ENCODE results near the gene PDE4B. TPM values are rescaled to one million over a fixed set of nuclear protein-coding genes. Genes with fewer than 3 reads are reported as not detected.

Gene PDE4B
- total RNA-seq, 2 experiments from 2014 or later, result 2.4 to 3.1 TPM

GRCh38 chr1:66356605-66357004 lies 563.9 kb downstream of the PDE4B start:
- CTCF ChIA-PET (ENCODE audit: unreplicated experiment), result no interaction called here
- no peaks in the 10 kb centered on the region for H3K9me3 ChIP-seq (ENCODE audit: low read length)
- intact Hi-C loops (cut with micrococcal nuclease; ENCODE audit: unreplicated experiment), result no loop called here
- no peak overlapping the region for H2AFZ ChIP-seq (ENCODE audit: low read length)
- no peaks in the 10 kb centered on the region for H4K20me1 ChIP-seq (ENCODE audit: insufficient read depth, low read length)
- no TSS peak for BruUV-seq (replicated peaks)
- peaks cover 25% of the 10 kb centered on the region for H3K4me1 ChIP-seq (ENCODE audit: insufficient read depth, low read length, poor library complexity, severe bottlenecking)
- H3K27ac ChIP-seq (ENCODE audit: low read depth, low read length, poor library complexity, severe bottlenecking), result no peak overlapping the region
- no peaks in the 10 kb centered on the region for H3K9me2 ChIP-seq (ENCODE audit: insufficient read depth, low read length)
- H3K4me3 ChIP-seq (ENCODE audit: low read depth, low read length, poor library complexity, severe bottlenecking), result no peak overlapping the region
- H3K79me2 ChIP-seq (ENCODE audit: insufficient read depth, low read depth, low read length), result peaks cover 5% of the 10 kb centered on the region; the same call in 1 of the 2 replicates
- TF ChIP-seq EZH2phosphoT487 (IDR thresholded peaks at IDR 0.05; ENCODE audit: borderline replicate concordance, low read depth, low read length) (no peak), CTCF (conservative IDR thresholded peaks at IDR 0.05; ENCODE audit: low read length) (no peak)
- peaks cover 9% of the 10 kb centered on the region for H3K36me3 ChIP-seq (ENCODE audit: insufficient read depth, low read length)
- DNase-seq (ENCODE audit: low spot score), result no peak
- H3K4me2 ChIP-seq (ENCODE audit: low read length), result no peak overlapping the region
- POLR2A ChIA-PET, result interaction anchor here (1.6 to 2.4 kb wide), 2 partner anchors 10 to 79 kb away, joined by 5 to 9 read pairs; no protein-coding TSS in a partner anchor

- no peak overlapping the region for H3K4me2 ChIP-seq (ENCODE audit: low read length)
- peaks cover 5% of the 10 kb centered on the region; the same call in 1 of the 2 replicates for H3K79me2 ChIP-seq (ENCODE audit: insufficient read depth, low read depth, low read length)
- H3K9me2 ChIP-seq (ENCODE audit: insufficient read depth, low read length), result no peaks in the 10 kb centered on the region
- ChIA-PET POLR2A (interaction anchor here (1.6 kb wide), 1 partner anchor 10 kb away, joined by 9 read pairs; no protein-coding TSS in a partner anchor), CTCF (ENCODE audit: unreplicated experiment) (no interaction called here)
- TF ChIP-seq CTCF (conservative IDR thresholded peaks at IDR 0.05; ENCODE audit: low read length) (no peak), EZH2phosphoT487 (IDR thresholded peaks at IDR 0.05; ENCODE audit: borderline replicate concordance, low read depth, low read length) (no peak)
- DNase-seq (ENCODE audit: low spot score), result no peak
- no peaks in the 10 kb centered on the region for H4K20me1 ChIP-seq (ENCODE audit: insufficient read depth, low read length)
- peaks cover 13% of the 10 kb centered on the region for H3K36me3 ChIP-seq (ENCODE audit: insufficient read depth, low read length)
- no peak overlapping the region for H2AFZ ChIP-seq (ENCODE audit: low read length)
- no peak overlapping the region for H3K4me3 ChIP-seq (ENCODE audit: low read depth, low read length, poor library complexity, severe bottlenecking)
- intact Hi-C loops (cut with micrococcal nuclease; ENCODE audit: unreplicated experiment), result no loop called here
- no TSS peak for BruUV-seq (replicated peaks)
- peaks cover 21% of the 10 kb centered on the region for H3K4me1 ChIP-seq (ENCODE audit: insufficient read depth, low read length, poor library complexity, severe bottlenecking)
- no peaks in the 10 kb centered on the region for H3K9me3 ChIP-seq (ENCODE audit: low read length)
- H3K27ac ChIP-seq (ENCODE audit: low read depth, low read length, poor library complexity, severe bottlenecking), result no peak overlapping the region
These were observed 564.3 kb downstream of the PDE4B start for GRCh38 chr1:66357021-66357420.

- ChIA-PET POLR2A (interaction anchor here (0.7 kb wide), 1 partner anchor 108 kb away, joined by 7 read pairs; no protein-coding TSS in a partner anchor), CTCF (ENCODE audit: unreplicated experiment) (no interaction called here)
- Histone ChIP-seq H4K20me1 (ENCODE audit: insufficient read depth, low read length) (no peaks in the 10 kb centered on the region), H3K9me3 (ENCODE audit: low read length) (no peaks in the 10 kb centered on the region), H3K79me2 (ENCODE audit: insufficient read depth, low read depth, low read length) (peaks cover 5% of the 10 kb centered on the region; the same call in 1 of the 2 replicates), H3K4me3 (ENCODE audit: low read depth, low read length, poor library complexity, severe bottlenecking) (no peak overlapping the region), H2AFZ (ENCODE audit: low read length) (no peak overlapping the region), H3K9me2 (ENCODE audit: insufficient read depth, low read length) (no peaks in the 10 kb centered on the region), H3K36me3 (ENCODE audit: insufficient read depth, low read length) (peaks cover 19% of the 10 kb centered on the region), H3K4me2 (ENCODE audit: low read length) (no peak overlapping the region), H3K4me1 (ENCODE audit: insufficient read depth, low read length, poor library complexity, severe bottlenecking) (peaks cover 16% of the 10 kb centered on the region), H3K27ac (ENCODE audit: low read depth, low read length, poor library complexity, severe bottlenecking) (no peak overlapping the region)
- no peak for TF ChIP-seq EZH2phosphoT487 (IDR thresholded peaks at IDR 0.05; ENCODE audit: borderline replicate concordance, low read depth, low read length)
- TF ChIP-seq CTCF (conservative IDR thresholded peaks at IDR 0.05; ENCODE audit: low read length), result no peak
- BruUV-seq (replicated peaks), result no TSS peak
- no peak for DNase-seq (ENCODE audit: low spot score)
- intact Hi-C loops (cut with micrococcal nuclease; ENCODE audit: unreplicated experiment), result no loop called here
These were observed 564.9 kb downstream of the PDE4B start for GRCh38 chr1:66357478-66358197.
